SW 1271 (cell line): ENCODE results near the gene MRM2.

Experiments
- DNase-seq, 2 experiments: peaks; one replicate each; lab custom pipeline; 2025; lab: John Stamatoyannopoulos, UW

The MRM2 gene

GRCh38 chr7:2222516-2222915, 19.5 kb downstream of the MRM2 start:
- no peak for DNase-seq

- DNase-seq = no peak
Measured at GRCh38 chr7:2220954-2221353, 21.1 kb downstream of the MRM2 start.

- DNase-seq = no peak
Measured at GRCh38 chr7:2220506-2220905, 21.5 kb downstream of the MRM2 start.

GRCh38 chr7:2220030-2220429, 22.0 kb downstream of the MRM2 start:
- no peak for DNase-seq

- no peak for DNase-seq
Measured at GRCh38 chr7:2219606-2220005, 22.4 kb downstream of the MRM2 start.

GRCh38 chr7:2219136-2219535, 22.9 kb downstream of the MRM2 start:
- no peak for DNase-seq

GRCh38 chr7:2218444-2218785, 23.6 kb downstream of the MRM2 start:
- DNase-seq = no peak

GRCh38 chr7:2217716-2218443, 24.1 kb downstream of the MRM2 start:
- DNase-seq = no peak

- DNase-seq = no peak
Measured at GRCh38 chr7:2217206-2217605, 24.8 kb downstream of the MRM2 start.

GRCh38 chr7:2215851-2216250, 26.2 kb downstream of the MRM2 start:
- DNase-seq = no peak

- no peak for DNase-seq
Measured at GRCh38 chr7:2214636-2215035, 27.4 kb downstream of the MRM2 start.

GRCh38 chr7:2213551-2214215, 28.3 kb downstream of the MRM2 start:
- no peak for DNase-seq

- DNase-seq = no peak
Measured at GRCh38 chr7:2212906-2213305, 29.1 kb downstream of the MRM2 start.

GRCh38 chr7:2211926-2212325, 30.1 kb downstream of the MRM2 start:
- no peak for DNase-seq

- DNase-seq = no peak
Measured at GRCh38 chr7:2211259-2211880, 30.6 kb downstream of the MRM2 start.

- no peak for DNase-seq
Measured at GRCh38 chr7:2210551-2211258, 31.3 kb downstream of the MRM2 start.

- DNase-seq = no peak
Measured at GRCh38 chr7:2209961-2210323, 32.1 kb downstream of the MRM2 start.

- DNase-seq = peak in 1 of 2 experiments; percentile 17
Measured at GRCh38 chr7:2209146-2209960, 32.7 kb downstream of the MRM2 start.

- DNase-seq = no peak
Measured at GRCh38 chr7:2208712-2209111, 33.3 kb downstream of the MRM2 start.

GRCh38 chr7:2205036-2205780, 36.8 kb downstream of the MRM2 start:
- no peak for DNase-seq

- DNase-seq = no peak
Measured at GRCh38 chr7:2204446-2204845, 37.6 kb downstream of the MRM2 start.
